Cardiac muscle cell (in vitro differentiated cells and primary cell): ENCODE results near the gene SERTM2. TPM values are rescaled to one million over a fixed set of nuclear protein-coding genes. Genes with fewer than 3 reads are reported as not detected.
"Not testable (repeated sequence)": the region's sequence is repeated elsewhere in the genome, so short reads cannot be mapped to it uniquely, and the experiment has no call there.

Experiments used
- DNase-seq, 2 donors: peaks; one replicate each; pipeline versions ENCODE4 v3.0.0 to v3.0.0-alpha.2; 2010 to 2017; ENCODE audit warnings: low read depth in 1 of 2, low spot score in 1 of 2
- H3K27ac ChIP-seq: fragments of 200-600 bp; sonication (generic); 2 replicates; pipeline ENCODE4 v1.5.1; 2016
- H3K27me3 ChIP-seq: fragments of 200-600 bp; sonication (generic); 2 replicates; pipeline ENCODE4 v1.6.0; 2016; ENCODE audit warnings: control low read depth
- H3K36me3 ChIP-seq: fragments of 200-600 bp; sonication (generic); 2 replicates; pipeline ENCODE4 v1.5.1; 2016; ENCODE audit warnings: control low read depth
- H3K4me1 ChIP-seq: fragments of 200-600 bp; sonication (generic); 2 replicates; pipeline ENCODE4 v1.8.1; 2017; ENCODE audit warnings: low read depth, mild to moderate bottlenecking, mixed run types
- H3K4me3 ChIP-seq: fragments of 200-600 bp; sonication (generic); 2 replicates; pipeline ENCODE4 v1.5.1; 2016; ENCODE audit warnings: mild to moderate bottlenecking
- H3K9me3 ChIP-seq: fragments of 200-600 bp; sonication (generic); 2 replicates; pipeline ENCODE4 v1.5.1; 2017; ENCODE audit warnings: low read depth, mild to moderate bottlenecking, control low read depth
- polyA plus RNA-seq: library from polyadenylated mRNA; unstranded; fragments of >200 nt; fragmentation: Nextera tagmentation; extraction: Ambion mirVana; gene quantifications from 2 replicates; pipeline ENCODE4 v1.2.1, GENCODE V29; 2016
- total RNA-seq: library from RNA; depleted of rRNA; stranded (reverse); fragments of >200 nt; gene quantifications from 2 replicates; pipeline ENCODE4 v1.2.3, GENCODE V29; 2016
- TF ChIP-seq, protein P1 (sequence below): IDR thresholded peaks from 2 replicates; pipeline ENCODE4 v1.5.1; 2012; ENCODE audit warnings: low read depth, mild to moderate bottlenecking, low read length

The SERTM2 gene
- total and polyA plus RNA-seq, 2 experiments from 2014 or later: 11.0 to 12.7 TPM

DNA sequence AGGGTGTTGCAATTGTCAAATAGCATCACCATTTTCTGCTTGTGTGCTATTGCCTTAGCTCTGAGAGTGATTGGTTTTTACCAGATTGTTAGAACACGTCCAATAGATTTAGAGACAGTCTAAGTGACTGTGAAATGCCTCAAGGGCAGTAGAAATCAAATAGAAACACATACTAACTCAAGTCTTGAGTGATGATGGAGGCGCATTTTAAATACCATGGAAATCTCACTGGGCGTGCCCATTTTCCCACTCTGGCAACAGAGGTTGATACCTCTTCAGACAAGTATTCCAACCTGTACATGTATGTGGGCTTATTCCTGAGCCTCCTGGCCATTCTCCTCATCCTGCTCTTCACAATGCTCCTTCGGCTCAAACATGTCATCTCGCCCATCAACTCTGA, 7.2 kb downstream of the SERTM2 start:
- no peaks in the 10 kb centered on the region for H3K27me3 ChIP-seq
- DNase-seq: no peak
- TF ChIP-seq, protein P1, sequence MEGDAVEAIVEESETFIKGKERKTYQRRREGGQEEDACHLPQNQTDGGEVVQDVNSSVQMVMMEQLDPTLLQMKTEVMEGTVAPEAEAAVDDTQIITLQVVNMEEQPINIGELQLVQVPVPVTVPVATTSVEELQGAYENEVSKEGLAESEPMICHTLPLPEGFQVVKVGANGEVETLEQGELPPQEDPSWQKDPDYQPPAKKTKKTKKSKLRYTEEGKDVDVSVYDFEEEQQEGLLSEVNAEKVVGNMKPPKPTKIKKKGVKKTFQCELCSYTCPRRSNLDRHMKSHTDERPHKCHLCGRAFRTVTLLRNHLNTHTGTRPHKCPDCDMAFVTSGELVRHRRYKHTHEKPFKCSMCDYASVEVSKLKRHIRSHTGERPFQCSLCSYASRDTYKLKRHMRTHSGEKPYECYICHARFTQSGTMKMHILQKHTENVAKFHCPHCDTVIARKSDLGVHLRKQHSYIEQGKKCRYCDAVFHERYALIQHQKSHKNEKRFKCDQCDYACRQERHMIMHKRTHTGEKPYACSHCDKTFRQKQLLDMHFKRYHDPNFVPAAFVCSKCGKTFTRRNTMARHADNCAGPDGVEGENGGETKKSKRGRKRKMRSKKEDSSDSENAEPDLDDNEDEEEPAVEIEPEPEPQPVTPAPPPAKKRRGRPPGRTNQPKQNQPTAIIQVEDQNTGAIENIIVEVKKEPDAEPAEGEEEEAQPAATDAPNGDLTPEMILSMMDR: no peak
- H3K9me3 ChIP-seq: no peaks in the 10 kb centered on the region
- H3K36me3 ChIP-seq: no peaks in the 10 kb centered on the region
- peaks cover 91% of the 10 kb centered on the region for H3K4me1 ChIP-seq
- H3K27ac ChIP-seq: no peak overlapping the region
- H3K4me3 ChIP-seq: no peak overlapping the region

DNA sequence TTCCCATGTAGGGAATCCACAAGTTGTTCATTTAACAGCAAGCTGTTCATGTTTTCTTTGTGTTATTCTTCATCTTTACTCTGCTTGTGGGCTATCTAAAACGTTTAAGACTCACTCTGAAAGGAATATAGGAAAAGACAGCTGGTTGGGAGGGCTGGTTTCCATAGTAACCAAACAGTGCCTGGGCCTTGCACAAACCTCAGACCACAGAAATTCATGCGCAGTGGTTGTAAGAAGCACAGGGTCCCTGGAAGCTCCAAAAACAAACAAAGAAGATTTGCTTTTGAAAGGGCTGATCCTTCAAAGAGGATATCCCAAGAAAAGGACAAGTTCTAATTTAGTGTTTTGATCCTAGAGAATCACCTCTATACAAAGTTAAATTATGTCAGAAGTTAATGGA, 7.8 kb downstream of the SERTM2 start:
- no peak overlapping the region for H3K27ac ChIP-seq
- H3K4me1 ChIP-seq: peaks cover 86% of the 10 kb centered on the region
- no peaks in the 10 kb centered on the region for H3K27me3 ChIP-seq
- H3K4me3 ChIP-seq: no peak overlapping the region
- peak; percentile 30 to 79 for DNase-seq
- TF ChIP-seq, protein P1: no peak
- H3K36me3 ChIP-seq: no peaks in the 10 kb centered on the region
- H3K9me3 ChIP-seq: no peaks in the 10 kb centered on the region

GRCh38 chrX:111520506-111520905, 9.1 kb downstream of the SERTM2 start:
- Histone ChIP-seq H3K27ac (no peak overlapping the region), H3K36me3 (no peaks in the 10 kb centered on the region), H3K9me3 (no peaks in the 10 kb centered on the region), H3K4me1 (peaks cover 78% of the 10 kb centered on the region), H3K27me3 (no peaks in the 10 kb centered on the region), H3K4me3 (no peak overlapping the region)
- peak in 1 of 2 donors; percentile 11 for DNase-seq
- TF ChIP-seq, protein P1: no peak

DNA sequence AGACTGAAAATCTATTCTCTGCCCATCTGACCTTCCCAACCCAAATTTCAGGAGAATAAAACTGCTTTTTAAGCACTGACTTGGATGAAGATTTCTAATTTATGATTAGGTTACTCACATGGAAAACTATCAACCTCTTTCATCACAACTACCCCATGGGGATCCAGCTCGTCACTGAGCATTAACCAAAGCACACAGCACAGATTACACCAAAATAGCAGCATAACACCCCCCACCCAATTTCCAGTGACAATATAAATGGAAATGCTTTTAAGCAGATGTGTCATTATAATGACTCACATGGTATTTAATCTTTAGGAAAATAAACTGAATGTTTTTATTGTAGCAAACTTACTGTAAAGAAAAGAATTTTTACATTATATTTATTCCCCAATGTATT, 9.7 kb downstream of the SERTM2 start:
- Histone ChIP-seq H3K9me3 (no peaks in the 10 kb centered on the region), H3K36me3 (no peaks in the 10 kb centered on the region), H3K27me3 (no peaks in the 10 kb centered on the region), H3K4me1 (peaks cover 71% of the 10 kb centered on the region), H3K4me3 (no peak overlapping the region), H3K27ac (no peak overlapping the region)
- TF ChIP-seq, protein P1: no peak
- no peak for DNase-seq

DNA sequence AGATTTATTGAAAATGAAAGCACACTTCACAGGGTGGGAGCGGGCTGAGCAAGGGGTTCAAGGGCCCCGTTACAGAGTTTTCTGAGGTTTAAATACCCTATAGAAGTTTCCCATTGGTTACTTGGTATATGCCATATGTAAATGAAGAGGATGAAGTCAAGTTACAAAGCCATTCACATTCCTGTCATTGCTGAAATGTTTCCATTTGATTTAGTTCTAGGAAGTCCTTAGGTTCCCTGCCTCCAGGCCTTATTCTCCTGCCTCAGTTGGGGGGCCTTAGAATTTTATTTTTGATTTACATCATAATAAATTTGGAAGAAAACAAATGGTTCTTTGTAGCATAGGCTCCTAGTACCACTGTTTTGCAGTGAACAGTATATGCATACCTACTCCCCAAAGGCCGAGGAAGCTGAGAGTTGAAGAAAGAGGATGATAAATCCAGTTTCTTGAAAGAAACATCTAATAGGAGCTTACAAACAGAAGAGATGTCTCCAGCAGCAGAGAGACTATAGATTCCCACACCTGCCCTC, 31.8 kb downstream of the SERTM2 start:
- Histone ChIP-seq H3K27me3 (no peaks in the 10 kb centered on the region), H3K4me1 (no peaks in the 10 kb centered on the region), H3K9me3 (no peaks in the 10 kb centered on the region), H3K27ac (no peak overlapping the region), H3K4me3 (no peak overlapping the region), H3K36me3 (no peaks in the 10 kb centered on the region)
- TF ChIP-seq, protein P1: no peak
- peak in 1 of 2 donors; percentile 22 for DNase-seq

GRCh38 chrX:111549235-111549634, 37.8 kb downstream of the SERTM2 start:
- H3K27me3 ChIP-seq, DNase-seq, H3K27ac ChIP-seq, H3K36me3 ChIP-seq, H3K4me1 ChIP-seq, H3K9me3 ChIP-seq, H3K4me3 ChIP-seq: not testable (repeated sequence)
